OCI-LY1 (cell line): ENCODE data around the gene ERP44.
A peak's percentile ranks its signal among the peaks of the same experiment; 100 is the strongest.
"Not testable (repeated sequence)": the region's sequence is repeated elsewhere in the genome, so short reads cannot be mapped to it uniquely, and the experiment has no call there.

ENCODE experiments used
- H2AFZ ChIP-seq: fragments of 200-600 bp; sonication (generic), shearing (Covaris generic); 2 replicates; pipeline ENCODE4 v1.6.0; 2014; ENCODE audit warnings: antibody characterized with exemption, mild to moderate bottlenecking, low read length
- H3F3A ChIP-seq: fragments of 200-600 bp; sonication (generic), shearing (Covaris generic); 2 replicates; pipeline ENCODE4 v1.6.0; 2014; ENCODE audit warnings: mild to moderate bottlenecking, antibody characterized with exemption, low read length, moderate library complexity; ENCODE audit not compliant: insufficient read depth
- H3K27ac ChIP-seq: fragments of 200-600 bp; sonication (generic); 2 replicates; pipeline ENCODE4 v1.5.1; 2014; ENCODE audit warnings: low read length, mixed run types, mild to moderate bottlenecking, low read depth; ENCODE audit not compliant: poor library complexity, severe bottlenecking
- H3K27me3 ChIP-seq: fragments of 200-600 bp; sonication (generic); 2 replicates; pipeline ENCODE4 v1.6.0; 2014; ENCODE audit warnings: antibody characterized with exemption, mild to moderate bottlenecking, low read length, moderate library complexity; ENCODE audit not compliant: insufficient read depth
- H3K36me3 ChIP-seq: fragments of 200-600 bp; sonication (generic); 2 replicates; pipeline ENCODE4 v1.6.1; 2014; ENCODE audit warnings: mild to moderate bottlenecking, antibody characterized with exemption, low read length, moderate library complexity, mixed read lengths; ENCODE audit not compliant: insufficient read depth
- H3K4me1 ChIP-seq: fragments of 200-600 bp; sonication (generic); 2 replicates; pipeline ENCODE4 v1.5.1; 2014; ENCODE audit warnings: mild to moderate bottlenecking, low read length, moderate library complexity; ENCODE audit not compliant: insufficient read depth, severe bottlenecking
- H3K4me2 ChIP-seq: fragments of 200-600 bp; sonication (generic), shearing (Covaris generic); 2 replicates; pipeline ENCODE4 v1.6.1; 2014; ENCODE audit warnings: low read length
- H3K4me3 ChIP-seq: fragments of 200-600 bp; sonication (generic); 2 replicates; pipeline ENCODE4 v1.5.1; 2014; ENCODE audit warnings: low read length, low read depth, mild to moderate bottlenecking, mixed read lengths; ENCODE audit not compliant: poor library complexity, severe bottlenecking
- H3K79me2 ChIP-seq: fragments of 200-600 bp; shearing (Covaris generic); 2 replicates; pipeline ENCODE4 v1.6.1; 2016; ENCODE audit warnings: mixed run types, low read length, mixed read lengths; ENCODE audit not compliant: insufficient read depth
- H3K9ac ChIP-seq: fragments of 200-600 bp; sonication (generic), shearing (Covaris generic); 2 replicates; pipeline ENCODE4 v1.6.1; 2014; ENCODE audit warnings: mild to moderate bottlenecking, low read length, mixed read lengths
- H3K9me2 ChIP-seq: fragments of 200-600 bp; sonication (generic), shearing (Covaris generic); 2 replicates; pipeline ENCODE4 v1.6.1; 2014; ENCODE audit warnings: low read depth, mild to moderate bottlenecking, low read length, mixed read lengths
- H3K9me3 ChIP-seq: fragments of 200-600 bp; shearing (Covaris generic); 2 replicates; pipeline ENCODE4 v1.6.1; 2014; ENCODE audit warnings: low read length, mixed read lengths
- H4K20me1 ChIP-seq: fragments of 200-600 bp; sonication (generic), shearing (Covaris generic); 2 replicates; pipeline ENCODE4 v1.6.0; 2016; ENCODE audit warnings: mild to moderate bottlenecking, low read length; ENCODE audit not compliant: insufficient read depth
- EZH2 ChIP-seq: fragments of 200-600 bp; sonication (generic), shearing (Covaris generic); IDR thresholded peaks from 2 replicates; pipeline ENCODE4 v1.8.0; 2017; ENCODE audit warnings: borderline replicate concordance, mixed run types, mild to moderate bottlenecking, antibody characterized with exemption, low read length, moderate library complexity, mixed read lengths
- TF ChIP-seq, protein P1 (sequence below): fragments of 200-600 bp; sonication (generic), shearing (Covaris generic); IDR thresholded peaks from 2 replicates; pipeline ENCODE4 v1.5.1; 2017; ENCODE audit warnings: mild to moderate bottlenecking, antibody characterized with exemption, low read length, moderate library complexity, mixed read lengths

Gene ERP44

GRCh38 chr9:100098887-100099721 lies at the start of gene ERP44, which contains the start of gene INVS:
Gene ERP44 (minus strand): TSS chr9:100099000. CDS start chr9:100098840, 160 bp downstream.
Gene INVS (plus strand): TSS chr9:100099243. CDS start chr9:100104522, 5,279 bp downstream.
- Histone ChIP-seq H3K27me3 (no peaks in the 10 kb centered on the region), H3K27ac (peak within 1 kb of the TSS; percentile 10), H3K4me2 (peak within 1 kb of the TSS; percentile 93), H3K36me3 (peaks cover 10% of the 10 kb centered on the region; the same call in 1 of the 2 replicates), H3K79me2 (peaks cover 50% of the 10 kb centered on the region), H3F3A (no peaks in the 10 kb centered on the region), H3K4me1 (peaks cover 45% of the 10 kb centered on the region), H4K20me1 (no peaks in the 10 kb centered on the region; the same call in 1 of the 2 replicates), H2AFZ (peak within 1 kb of the TSS; percentile 42), H3K9ac (peak within 1 kb of the TSS; percentile 91), H3K9me3 (no peaks in the 10 kb centered on the region), H3K4me3 (peak within 1 kb of the TSS; percentile 96), H3K9me2 (no peaks in the 10 kb centered on the region)
- TF ChIP-seq, protein P1, sequence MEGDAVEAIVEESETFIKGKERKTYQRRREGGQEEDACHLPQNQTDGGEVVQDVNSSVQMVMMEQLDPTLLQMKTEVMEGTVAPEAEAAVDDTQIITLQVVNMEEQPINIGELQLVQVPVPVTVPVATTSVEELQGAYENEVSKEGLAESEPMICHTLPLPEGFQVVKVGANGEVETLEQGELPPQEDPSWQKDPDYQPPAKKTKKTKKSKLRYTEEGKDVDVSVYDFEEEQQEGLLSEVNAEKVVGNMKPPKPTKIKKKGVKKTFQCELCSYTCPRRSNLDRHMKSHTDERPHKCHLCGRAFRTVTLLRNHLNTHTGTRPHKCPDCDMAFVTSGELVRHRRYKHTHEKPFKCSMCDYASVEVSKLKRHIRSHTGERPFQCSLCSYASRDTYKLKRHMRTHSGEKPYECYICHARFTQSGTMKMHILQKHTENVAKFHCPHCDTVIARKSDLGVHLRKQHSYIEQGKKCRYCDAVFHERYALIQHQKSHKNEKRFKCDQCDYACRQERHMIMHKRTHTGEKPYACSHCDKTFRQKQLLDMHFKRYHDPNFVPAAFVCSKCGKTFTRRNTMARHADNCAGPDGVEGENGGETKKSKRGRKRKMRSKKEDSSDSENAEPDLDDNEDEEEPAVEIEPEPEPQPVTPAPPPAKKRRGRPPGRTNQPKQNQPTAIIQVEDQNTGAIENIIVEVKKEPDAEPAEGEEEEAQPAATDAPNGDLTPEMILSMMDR: no peak
- no peak for TF ChIP-seq EZH2

DNA sequence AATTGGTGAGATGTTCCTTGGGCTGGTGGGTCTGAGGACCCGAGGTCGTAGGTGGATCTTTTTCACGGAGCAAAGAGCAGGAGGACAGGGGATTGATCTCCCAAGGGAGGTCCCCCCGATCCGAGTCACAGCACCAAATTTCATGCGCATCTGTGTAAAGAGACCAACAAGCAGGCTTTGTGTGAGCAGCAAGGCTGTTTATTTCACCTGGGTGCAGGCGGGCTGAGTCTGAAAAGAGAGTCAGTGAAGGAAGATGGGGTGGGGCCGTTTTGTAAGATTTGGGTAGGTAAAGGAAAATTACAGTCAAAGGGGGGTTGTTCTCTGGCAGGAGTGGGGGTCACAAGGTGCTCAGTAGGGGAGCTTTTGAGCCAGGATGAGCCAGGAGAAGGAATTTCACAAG lies 47.2 kb upstream of the ERP44 start:
- H3K9me2 ChIP-seq, H3K9me3 ChIP-seq, H3K4me3 ChIP-seq, H3K79me2 ChIP-seq, H3K27me3 ChIP-seq, H3K4me1 ChIP-seq, H2AFZ ChIP-seq, H3K4me2 ChIP-seq, H3F3A ChIP-seq, H3K36me3 ChIP-seq, H3K9ac ChIP-seq, H4K20me1 ChIP-seq, H3K27ac ChIP-seq: not testable (repeated sequence)

DNA sequence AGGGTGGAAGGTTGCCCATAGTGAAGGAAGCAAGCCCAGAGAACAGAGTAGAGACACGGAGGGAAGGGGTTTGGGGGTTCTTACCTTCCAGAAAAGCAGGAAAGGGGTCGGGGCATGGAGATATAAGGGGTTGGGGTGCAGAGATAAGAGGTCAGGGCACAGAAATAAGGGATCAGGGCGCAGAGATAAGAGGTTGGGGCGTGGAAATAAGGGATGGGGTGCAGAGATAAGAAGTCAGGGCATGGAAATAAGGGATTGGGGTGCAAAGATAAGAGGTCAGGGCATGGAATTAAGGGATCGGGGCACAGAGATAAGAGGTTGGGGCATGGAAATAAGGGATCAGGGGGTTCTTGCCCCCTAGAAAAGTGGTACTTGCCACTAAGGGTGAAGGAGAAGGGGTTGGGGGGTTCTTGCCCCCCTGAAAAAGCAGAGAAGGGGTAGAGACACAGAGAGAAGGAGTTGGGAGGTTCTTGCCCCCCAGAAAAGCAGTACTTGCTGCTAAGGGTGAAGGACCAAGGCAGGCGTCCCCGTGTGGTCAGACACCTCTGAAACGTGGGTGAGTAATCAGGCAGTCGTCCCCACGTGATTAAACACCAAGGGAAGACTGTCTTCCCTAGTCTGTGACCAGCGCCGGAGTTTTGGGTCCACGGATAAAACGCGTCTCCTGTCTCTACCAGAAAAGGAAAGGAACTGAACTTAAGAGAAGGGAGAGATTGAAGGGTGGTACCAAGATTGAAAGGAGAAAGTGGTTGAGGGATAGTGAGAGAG lies 46.6 kb upstream of the ERP44 start:
- not testable (repeated sequence) for H3F3A ChIP-seq, H3K4me1 ChIP-seq, H3K36me3 ChIP-seq, H3K27ac ChIP-seq, H3K4me2 ChIP-seq, H3K9ac ChIP-seq, H3K4me3 ChIP-seq, H3K79me2 ChIP-seq, H3K27me3 ChIP-seq, H2AFZ ChIP-seq, H4K20me1 ChIP-seq, H3K9me3 ChIP-seq, H3K9me2 ChIP-seq

DNA sequence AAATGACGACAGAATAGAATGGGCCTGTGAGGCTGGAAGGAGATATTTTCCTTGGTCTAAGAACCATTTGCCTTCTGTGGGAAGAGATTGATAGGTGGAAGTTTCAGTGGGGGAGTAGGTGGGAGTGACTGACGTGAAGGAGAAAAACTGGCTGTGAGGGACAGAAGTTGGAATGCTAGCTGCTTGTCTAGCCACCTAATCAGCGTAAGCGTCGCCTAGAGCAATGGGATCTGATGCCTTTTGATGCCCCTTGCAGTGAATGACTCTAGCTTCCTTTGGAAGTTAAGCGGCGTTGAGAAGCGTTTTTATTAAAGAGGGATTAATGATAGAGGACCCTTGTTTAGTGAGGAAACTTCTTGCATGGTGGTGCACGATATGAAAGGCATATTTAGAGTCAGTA lies 43.1 kb upstream of the ERP44 start:
- H4K20me1 ChIP-seq, H3K27ac ChIP-seq, H3K9ac ChIP-seq, H3K4me3 ChIP-seq, H3K79me2 ChIP-seq, H3K9me3 ChIP-seq, H3K27me3 ChIP-seq, H3K4me1 ChIP-seq, H3K9me2 ChIP-seq, H3F3A ChIP-seq, H3K36me3 ChIP-seq, H3K4me2 ChIP-seq, H2AFZ ChIP-seq: not testable (repeated sequence)

DNA sequence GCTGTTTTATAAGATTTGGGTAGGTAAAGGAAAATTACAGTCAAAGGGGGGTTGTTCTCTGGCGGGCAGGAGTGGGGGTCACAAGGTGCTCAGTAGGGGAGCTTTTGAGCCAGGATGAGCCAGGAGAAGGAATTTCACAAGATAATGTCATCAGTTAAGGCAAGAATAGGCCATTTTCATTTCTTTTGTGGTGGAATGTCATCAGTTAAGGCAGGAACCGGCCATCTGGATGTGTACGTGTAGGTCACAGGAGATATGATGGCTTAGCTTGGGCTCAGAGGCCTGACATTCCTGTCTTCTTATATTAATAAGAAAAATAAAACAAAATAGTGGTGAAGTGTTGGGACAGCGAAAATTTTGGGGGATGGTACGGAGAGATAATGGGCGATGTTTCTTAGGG lies 41.5 kb upstream of the ERP44 start:
- H3K27me3 ChIP-seq, H3K27ac ChIP-seq, H3K4me3 ChIP-seq, H3K9me2 ChIP-seq, H3K9me3 ChIP-seq, H3K9ac ChIP-seq, H3K79me2 ChIP-seq, H2AFZ ChIP-seq, H3K4me2 ChIP-seq, H4K20me1 ChIP-seq, H3K4me1 ChIP-seq, H3F3A ChIP-seq, H3K36me3 ChIP-seq: not testable (repeated sequence)

- H3K4me2 ChIP-seq, H3K27ac ChIP-seq, H3K9me2 ChIP-seq, H3K9me3 ChIP-seq, H3K4me3 ChIP-seq, H4K20me1 ChIP-seq, H3K36me3 ChIP-seq, H3F3A ChIP-seq, H3K9ac ChIP-seq, H3K4me1 ChIP-seq, H3K27me3 ChIP-seq, H2AFZ ChIP-seq, H3K79me2 ChIP-seq: not testable (repeated sequence)
Measured at GRCh38 chr9:100136799-100137198, 38.0 kb upstream of the ERP44 start.
